ENCODE results near the gene FAM53A.
"Not testable (repeated sequence)": the region's sequence is repeated elsewhere in the genome, so short reads cannot be mapped to it uniquely, and the experiment has no call there.

The FAM53A gene

GRCh38 chr4:1686440-1687036, 2.4 kb upstream of the FAM53A start:
- no peak for DNase-seq (ENCODE audit: low spot score)

GRCh38 chr4:1685235-1686150, 1.4 kb upstream of the FAM53A start:
- no peak for DNase-seq (ENCODE audit: low spot score)

- peak; percentile 94 for DNase-seq (ENCODE audit: low spot score)
These were observed 557 bp upstream of the FAM53A start for GRCh38 chr4:1684506-1685234.

- peak; percentile 13 for DNase-seq (ENCODE audit: low spot score)
These were observed 815 bp downstream of the FAM53A start for GRCh38 chr4:1683261-1683735.

GRCh38 chr4:1682860-1683259, 1.3 kb downstream of the FAM53A start:
- no peak for DNase-seq (ENCODE audit: low spot score)

- DNase-seq (ENCODE audit: low spot score) = no peak
These were observed 5.9 kb downstream of the FAM53A start for GRCh38 chr4:1678244-1678643.

DNA sequence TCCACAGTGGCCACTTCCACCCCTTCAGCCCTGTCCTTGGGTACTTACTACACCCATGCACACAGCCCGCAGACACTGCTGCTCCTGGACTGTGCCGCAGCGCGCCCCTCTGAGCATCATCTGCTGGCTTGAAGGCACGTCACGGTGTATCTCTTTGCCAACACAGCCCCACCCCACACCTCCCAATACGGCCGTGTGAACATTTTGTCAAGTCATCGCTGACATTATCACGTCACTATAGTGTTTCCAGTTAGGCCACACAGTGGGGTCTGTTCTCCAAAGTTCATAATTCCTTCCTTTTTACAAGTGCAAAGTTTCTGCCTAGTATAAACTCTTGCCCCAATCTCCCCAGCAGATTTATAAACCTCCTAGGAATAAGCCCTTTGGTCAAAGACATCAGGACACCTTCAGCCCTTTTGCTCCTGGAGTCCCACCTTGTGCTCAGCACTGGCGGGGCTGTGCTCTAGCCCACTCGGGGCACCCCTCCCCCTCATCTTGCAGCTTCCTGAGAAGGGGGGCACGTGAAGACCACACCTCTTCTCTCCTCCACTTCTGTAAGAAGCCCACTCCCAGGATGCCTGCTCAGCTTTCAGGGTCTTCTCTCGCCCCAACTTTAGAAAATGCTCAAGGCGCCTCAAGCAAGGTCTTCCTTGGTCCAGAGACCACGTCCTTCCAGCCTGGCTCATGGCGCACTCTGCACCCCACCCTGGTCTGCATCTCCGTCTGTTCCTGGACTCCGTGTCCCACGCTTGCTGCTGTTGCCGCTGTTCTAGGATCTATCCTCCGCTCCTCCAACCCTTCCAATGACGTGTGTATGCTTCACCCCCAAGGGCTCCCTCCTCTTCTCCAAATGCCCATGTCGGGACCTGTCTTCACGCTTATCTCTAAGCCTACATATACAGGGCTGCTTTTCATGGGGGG, 7.2 kb downstream of the FAM53A start:
- no peak for DNase-seq (ENCODE audit: low spot score)

DNA sequence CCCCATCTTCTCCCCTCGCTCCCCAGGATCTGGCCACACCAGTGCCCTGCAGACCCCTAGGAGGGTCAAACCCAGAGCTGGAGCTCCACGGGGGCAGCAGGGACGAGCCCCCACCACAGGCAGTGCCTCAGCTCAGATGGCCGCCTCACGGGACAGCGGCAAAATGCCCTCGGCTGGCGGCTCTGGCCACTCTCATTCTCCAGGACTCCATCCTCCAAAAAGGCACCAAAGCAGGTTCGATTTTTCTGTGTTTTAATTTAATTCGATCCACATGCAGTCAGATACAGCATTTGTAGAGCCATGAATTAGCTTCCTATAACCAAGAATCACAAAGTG, 8.3 kb downstream of the FAM53A start:
- DNase-seq (ENCODE audit: low spot score) = no peak

DNA sequence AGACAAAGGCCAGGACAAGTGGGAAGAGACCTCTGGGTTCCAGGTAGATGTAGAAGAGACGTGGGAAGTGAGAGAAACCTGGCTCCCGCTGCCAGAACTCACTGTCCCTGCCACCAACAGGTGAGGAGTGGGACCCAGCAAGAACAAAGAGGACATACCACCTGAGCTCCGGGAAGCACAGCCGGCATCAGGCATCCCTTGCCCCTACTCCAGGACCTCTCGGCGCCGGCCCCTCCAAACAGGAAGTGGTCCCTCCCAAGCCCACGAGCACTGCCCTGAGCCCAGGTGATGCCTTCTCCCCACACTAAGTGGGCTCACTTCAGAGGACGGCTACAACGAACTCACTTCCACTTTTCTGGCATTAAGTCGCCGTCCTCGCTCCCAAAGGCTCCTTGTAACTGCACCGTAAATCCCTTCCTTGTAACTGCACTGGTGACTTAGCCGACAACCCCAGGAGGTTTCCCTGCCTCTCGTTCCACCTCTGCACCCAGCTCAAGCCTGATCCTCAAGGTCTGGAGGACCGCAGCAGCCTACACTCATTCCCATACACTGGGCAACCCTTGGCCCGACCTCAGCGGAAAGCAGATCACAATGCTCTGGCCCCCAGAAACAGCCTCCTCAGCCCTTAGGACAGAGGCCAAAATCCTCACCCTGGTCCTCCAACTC, 8.8 kb downstream of the FAM53A start:
- no peak for DNase-seq (ENCODE audit: low spot score)

- DNase-seq (ENCODE audit: low spot score) = no peak
These were observed 9.4 kb downstream of the FAM53A start for GRCh38 chr4:1674682-1675081.

DNA sequence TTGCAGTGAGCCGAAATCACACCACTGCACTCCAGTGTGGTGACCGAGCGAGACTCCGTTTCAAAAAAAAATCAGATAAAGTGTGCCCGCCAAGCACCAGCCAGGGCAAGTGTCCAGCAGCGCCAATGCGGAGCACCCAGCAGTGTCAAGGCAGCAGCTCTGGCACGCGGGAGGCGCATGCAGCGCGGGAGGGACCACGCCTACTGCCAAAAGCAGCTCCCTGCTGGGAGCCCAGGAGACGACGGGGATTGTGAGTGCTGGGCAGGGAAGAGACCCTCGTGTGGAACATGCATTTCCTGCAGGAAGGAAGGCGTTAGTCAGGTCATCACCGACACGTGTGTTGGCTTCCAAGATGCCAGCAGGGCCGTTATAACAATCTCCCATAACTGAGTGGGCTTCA, 10.4 kb downstream of the FAM53A start:
- DNase-seq (ENCODE audit: low spot score) = no peak

DNA sequence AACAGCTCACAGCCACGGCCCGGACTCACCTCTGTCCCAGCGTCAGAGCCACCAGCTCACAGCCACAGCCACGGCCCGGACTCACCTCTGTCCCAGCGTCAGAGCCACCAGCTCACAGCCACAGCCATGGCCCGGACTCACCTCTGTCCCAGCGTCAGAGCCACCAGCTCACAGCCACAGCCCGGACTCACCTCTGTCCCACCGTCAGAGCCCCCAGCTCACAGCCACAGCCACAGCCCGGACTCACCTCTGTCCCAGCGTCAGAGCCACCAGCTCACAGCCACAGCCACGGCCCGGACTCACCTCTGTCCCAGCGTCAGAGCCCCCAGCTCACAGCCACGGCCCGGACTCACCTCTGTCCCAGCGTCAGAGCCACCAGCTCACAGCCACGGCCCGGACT, 13.1 kb downstream of the FAM53A start:
- not testable (repeated sequence) for DNase-seq (ENCODE audit: low spot score)

DNA sequence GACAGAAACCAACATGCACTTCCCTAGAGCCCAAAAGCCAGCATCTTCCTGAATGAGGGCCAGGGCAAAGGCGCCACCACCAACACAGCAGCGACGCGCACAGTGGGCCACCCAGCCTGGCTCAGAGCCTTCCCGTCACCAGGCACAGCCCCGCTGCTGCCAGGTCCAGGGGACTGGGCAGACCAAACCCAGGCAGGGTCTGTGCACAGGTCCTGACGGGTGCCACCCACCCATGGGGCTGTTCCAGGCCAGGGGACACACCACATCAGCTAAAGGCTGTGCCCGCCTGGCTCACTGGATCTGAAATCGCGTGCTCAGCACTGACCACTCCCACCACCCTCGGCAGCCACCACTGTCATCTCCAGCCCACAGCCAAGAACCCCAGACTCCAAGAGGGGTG, 13.8 kb downstream of the FAM53A start:
- no peak for DNase-seq (ENCODE audit: low spot score)

- no peak for DNase-seq (ENCODE audit: low spot score)
These were observed 14.3 kb downstream of the FAM53A start for GRCh38 chr4:1669850-1670249.

DNA sequence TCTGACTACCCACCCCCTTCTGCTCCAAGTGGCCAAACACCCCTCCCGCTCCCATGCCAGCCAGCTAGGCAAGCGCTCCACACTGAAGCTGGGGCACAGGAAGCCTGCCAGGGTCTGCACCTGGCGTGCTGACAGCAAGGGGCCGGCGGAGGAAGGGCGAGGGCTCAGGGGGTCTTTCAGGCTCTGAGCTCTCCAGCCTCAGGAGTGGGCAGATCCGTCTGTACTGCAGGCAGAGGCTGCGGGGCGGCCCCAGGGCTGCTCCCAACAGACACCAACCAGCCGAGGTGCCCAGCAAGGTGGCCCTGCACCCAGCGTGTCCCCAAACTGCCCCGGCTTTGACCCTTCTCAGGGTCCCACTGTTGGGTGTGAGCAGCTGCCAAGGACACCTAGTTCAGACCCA, 14.8 kb downstream of the FAM53A start:
- DNase-seq (ENCODE audit: low spot score) = no peak

DNA sequence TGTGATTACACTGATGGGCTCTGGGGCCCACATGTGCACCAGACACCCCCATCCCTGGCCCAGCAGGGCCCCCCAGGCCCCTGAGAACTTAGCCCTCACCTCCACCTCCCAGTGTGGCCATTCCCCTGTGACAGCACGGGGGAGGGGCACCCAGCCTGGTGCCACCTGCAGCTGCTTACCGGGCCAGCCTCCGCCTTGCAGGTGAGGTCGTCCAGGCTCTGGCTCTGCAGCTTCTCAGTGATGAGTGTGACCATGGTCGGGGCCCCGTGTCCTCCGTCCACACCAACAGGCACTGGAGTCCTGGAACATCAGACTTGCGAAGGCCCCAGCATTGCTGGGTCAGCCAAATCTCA, 15.6 kb downstream of the FAM53A start:
- DNase-seq (ENCODE audit: low spot score) = no peak

DNA sequence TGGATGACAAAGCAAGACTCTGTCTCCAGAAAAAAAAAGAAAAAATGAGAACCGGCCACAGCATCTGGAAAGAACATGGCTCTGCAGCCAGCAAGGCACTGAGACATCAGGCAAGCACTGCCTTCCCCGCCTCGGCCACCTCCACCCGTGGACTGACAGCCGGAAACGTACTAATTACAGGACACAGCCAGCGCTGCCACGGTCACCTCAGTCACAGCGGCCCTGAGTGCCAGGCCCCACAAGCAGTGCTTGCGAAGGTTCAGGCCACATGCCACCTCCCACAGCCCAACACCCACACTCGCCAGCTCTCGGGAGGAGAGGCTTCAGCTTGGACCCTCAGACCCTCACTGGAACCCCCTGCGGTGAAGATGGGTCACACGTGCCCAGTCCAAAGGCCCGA, 16.8 kb downstream of the FAM53A start:
- DNase-seq (ENCODE audit: low spot score) = no peak

GRCh38 chr4:1666391-1666790, 17.7 kb downstream of the FAM53A start:
- no peak for DNase-seq (ENCODE audit: low spot score)

DNA sequence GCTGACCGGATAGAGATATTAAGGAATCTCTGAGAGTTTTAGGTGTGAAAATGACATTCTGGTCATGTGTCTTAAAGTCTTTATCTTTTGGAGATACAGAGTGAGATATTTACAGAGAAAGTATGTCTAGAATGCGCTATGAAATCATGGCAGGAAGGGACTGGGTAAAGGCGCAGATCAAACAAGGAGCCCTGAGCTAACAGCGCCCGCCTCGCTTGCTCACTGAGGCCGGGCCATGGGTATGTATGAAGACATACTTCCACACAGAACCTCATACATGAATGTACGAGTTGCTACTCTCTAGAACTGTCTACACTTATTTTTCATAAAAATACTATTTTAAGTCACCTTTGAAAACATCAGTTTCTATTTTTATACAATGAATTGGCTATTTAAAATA, 20.0 kb downstream of the FAM53A start:
- no peak for DNase-seq (ENCODE audit: low spot score)

GRCh38 chr4:1663549-1663948, 20.6 kb downstream of the FAM53A start:
- DNase-seq (ENCODE audit: low spot score) = no peak

- DNase-seq (ENCODE audit: low spot score) = no peak
These were observed 22.4 kb downstream of the FAM53A start for GRCh38 chr4:1661695-1662094.
